D721Med (cell line): Measurements from ENCODE around the gene EYS.

ENCODE experiments used
- DNase-seq: peaks from one replicate; pipeline ENCODE4 v3.0.0; 2011; ENCODE audit warnings: low spot score; ENCODE audit not compliant: insufficient read length
- FAIRE-seq: peaks from 2 replicates; lab custom pipeline; 2011; peaks lifted over from hg19 to GRCh38; lab: Jason Lieb, UNC
- TF ChIP-seq, protein P1 (sequence below): IDR thresholded peaks from 2 replicates; pipeline ENCODE4 v1.5.1; 2012; ENCODE audit warnings: mild to moderate bottlenecking, control low read depth; ENCODE audit not compliant: insufficient read depth; ENCODE audit errors: missing control alignments

EYS gene

DNA sequence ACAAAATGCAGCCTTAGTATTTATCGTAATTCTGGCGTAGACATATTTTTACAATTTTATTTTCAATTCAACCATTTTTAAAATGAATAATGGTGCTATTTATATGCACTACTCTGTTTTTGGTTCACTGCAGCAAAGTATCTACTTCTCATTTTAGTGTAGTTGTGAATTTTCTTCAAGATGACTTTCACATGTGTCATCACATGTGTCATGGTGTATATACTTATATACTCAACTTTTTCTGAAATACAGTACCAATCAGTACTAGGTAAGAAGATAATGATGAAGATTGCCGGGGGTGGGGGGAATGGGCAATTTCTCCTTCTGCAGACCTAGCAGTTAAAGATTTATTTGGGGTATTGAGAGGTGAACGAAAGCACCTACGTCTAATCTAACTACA lies 1436.9 kb downstream of the EYS start:
- FAIRE-seq (no peak), DNase-seq (no peak)
- TF ChIP-seq, protein P1, sequence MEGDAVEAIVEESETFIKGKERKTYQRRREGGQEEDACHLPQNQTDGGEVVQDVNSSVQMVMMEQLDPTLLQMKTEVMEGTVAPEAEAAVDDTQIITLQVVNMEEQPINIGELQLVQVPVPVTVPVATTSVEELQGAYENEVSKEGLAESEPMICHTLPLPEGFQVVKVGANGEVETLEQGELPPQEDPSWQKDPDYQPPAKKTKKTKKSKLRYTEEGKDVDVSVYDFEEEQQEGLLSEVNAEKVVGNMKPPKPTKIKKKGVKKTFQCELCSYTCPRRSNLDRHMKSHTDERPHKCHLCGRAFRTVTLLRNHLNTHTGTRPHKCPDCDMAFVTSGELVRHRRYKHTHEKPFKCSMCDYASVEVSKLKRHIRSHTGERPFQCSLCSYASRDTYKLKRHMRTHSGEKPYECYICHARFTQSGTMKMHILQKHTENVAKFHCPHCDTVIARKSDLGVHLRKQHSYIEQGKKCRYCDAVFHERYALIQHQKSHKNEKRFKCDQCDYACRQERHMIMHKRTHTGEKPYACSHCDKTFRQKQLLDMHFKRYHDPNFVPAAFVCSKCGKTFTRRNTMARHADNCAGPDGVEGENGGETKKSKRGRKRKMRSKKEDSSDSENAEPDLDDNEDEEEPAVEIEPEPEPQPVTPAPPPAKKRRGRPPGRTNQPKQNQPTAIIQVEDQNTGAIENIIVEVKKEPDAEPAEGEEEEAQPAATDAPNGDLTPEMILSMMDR = no peak

DNA sequence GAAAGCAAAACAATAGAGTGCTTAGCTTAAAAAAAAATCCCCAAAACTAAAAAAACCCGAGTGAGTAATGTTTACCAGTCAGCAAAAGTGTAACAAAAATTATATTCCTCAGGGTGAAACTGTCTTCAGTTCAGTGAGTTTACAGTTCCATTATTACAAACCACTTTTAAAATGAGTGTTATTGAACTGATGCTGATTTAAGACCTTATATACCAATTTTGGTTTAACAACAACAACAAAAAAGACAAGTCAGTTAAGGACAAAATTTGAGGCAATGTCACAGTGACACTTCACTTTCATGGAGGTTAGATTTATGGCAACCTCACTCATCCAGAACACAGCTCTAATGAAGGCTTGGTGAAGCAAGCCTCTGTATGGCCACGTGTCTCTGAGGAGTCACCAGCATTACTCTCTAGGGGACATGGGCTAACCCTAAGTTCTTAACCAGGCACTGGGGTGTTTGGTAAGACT lies 1440.6 kb downstream of the EYS start:
- TF ChIP-seq, protein P1 = no peak
- no peak for FAIRE-seq
- DNase-seq = no peak

DNA sequence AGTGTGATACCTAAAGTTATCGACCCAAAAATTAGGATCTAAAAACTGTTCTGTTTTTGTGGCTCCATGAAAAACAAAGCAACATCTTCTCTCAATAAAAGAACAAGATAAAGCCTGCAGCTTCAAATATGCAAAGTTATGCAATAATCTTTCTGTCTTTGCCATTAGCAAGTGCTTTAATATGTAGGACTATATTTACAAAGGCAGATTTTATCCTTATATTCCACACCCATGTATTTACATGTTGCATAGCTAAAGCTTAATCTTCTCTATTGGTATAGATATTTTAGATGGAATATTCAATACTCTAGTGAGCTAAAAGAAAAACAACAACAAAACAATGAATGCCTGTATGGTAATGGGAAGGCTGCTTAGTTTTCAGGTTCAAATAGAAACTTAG lies 1443.2 kb downstream of the EYS start:
- FAIRE-seq = no peak

DNA sequence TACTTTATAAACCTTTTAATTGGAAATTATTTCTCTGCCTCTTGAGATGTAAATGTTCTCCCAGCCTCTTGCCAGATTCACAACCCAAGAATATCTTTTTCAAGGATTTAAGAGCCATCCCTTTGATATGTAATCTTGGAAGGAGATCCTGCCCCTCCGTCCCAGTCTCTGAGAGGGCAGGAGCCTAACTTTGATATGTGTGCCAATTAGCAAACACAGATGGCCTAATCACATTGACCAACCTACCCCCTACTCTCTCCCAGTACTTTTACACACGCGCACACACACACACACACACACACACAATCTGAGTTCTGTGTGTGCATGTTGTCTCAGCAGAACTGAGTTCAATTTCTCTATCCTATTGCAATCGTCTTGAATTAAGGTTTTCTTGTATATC lies 1447.7 kb downstream of the EYS start:
- DNase-seq (no peak), FAIRE-seq (no peak)
- TF ChIP-seq, protein P1 = no peak

More for the DNA sequence above, 1443.2 kb downstream of the EYS start:
- no peak for DNase-seq
- TF ChIP-seq, protein P1 = no peak

DNA sequence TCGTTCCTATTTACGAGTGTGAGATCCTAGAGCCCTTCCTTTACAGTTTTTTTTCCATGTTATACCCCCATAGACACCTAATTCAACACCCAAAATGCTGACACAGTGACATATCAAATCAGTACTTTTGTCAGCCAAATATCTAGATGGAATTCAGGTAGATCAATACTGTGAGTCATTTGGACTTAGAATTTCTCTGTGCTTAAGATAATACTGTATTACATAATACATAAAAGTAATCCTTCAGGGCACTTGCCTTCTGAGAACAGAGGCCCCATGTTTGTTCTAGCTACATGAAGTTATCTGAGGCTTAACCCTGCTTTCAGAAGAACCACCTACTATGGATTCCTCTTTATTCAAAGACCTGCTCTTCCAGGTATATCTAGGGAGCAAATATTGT lies 1448.3 kb downstream of the EYS start:
- no peak for FAIRE-seq
- no peak for DNase-seq
- TF ChIP-seq, protein P1 = no peak

DNA sequence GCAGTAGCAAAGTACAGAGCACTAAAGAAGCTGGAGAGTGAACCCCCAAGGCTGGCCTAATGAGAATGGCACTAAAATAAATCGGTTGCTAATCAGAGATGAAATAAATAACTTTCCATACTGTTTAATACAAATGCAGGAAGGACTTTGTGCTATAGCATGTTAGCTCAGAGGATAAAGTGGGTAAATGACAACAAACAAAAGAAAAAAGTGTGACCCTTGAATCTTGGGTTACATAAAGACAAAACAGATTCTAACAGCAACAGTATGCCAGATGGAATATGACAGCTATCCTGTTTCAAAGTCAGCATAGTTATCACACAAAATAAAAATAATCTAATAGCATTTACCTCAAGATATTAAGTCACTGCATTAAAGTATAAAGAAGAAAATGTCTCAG lies 1448.7 kb downstream of the EYS start:
- FAIRE-seq (no peak), DNase-seq (no peak)
- TF ChIP-seq, protein P1 = no peak

DNA sequence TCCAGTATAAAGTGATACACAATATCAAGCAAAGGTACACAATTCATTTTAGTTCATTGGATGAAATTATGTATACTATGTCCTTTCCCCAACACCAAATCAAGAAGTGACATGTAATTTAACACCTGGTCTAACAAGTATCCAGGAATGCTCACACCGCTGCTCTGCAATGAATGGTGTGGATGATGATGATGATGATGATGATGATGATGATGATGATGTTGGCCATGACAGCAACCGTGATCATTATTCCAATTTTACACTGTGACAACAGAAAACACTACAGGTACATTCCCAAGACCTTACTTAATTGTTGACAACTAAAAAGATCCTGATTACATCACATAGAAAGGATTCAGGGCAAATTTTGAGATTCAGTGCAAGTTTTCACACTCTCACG lies 1449.4 kb downstream of the EYS start:
- TF ChIP-seq, protein P1 = no peak
- DNase-seq = no peak
- peak; percentile 25 for FAIRE-seq
